Central memory CD8-positive, alpha-beta T cell (primary cell): ENCODE results near the gene RUNDC3A.
"Not testable (repeated sequence)": the region's sequence is repeated elsewhere in the genome, so short reads cannot be mapped to it uniquely, and the experiment has no call there.

ENCODE experiments used
- ATAC-seq: fragments of 150-1000 bp; cut with Tn5 transposase; replicated peaks from 2 replicates; pipeline ENCODE4 v1.10.0; 2022; ENCODE audit warnings: mild to moderate bottlenecking, moderate FRiP score, moderate number of reproducible peaks; ENCODE audit not compliant: poor library complexity, severe bottlenecking; ENCODE audit errors: extremely low read depth
- DNase-seq, 2 donors: peaks; one replicate each; pipeline ENCODE4 v3.0.0; 2021; ENCODE audit warnings: low spot score in 2 of 2
- H3K27ac Mint-ChIP-seq: one replicate; pipeline ENCODE4 v1.8.0; 2022; ENCODE audit warnings: low read depth, mild to moderate bottlenecking, moderate library complexity, mixed read lengths
- H3K27me3 Mint-ChIP-seq: one replicate; pipeline ENCODE4 v1.8.0; 2022; ENCODE audit warnings: mixed read lengths
- H3K36me3 Mint-ChIP-seq: one replicate; pipeline ENCODE4 v1.8.0; 2022; ENCODE audit warnings: mild to moderate bottlenecking, moderate library complexity, mixed read lengths; ENCODE audit not compliant: insufficient read depth
- H3K4me1 Mint-ChIP-seq: one replicate; pipeline ENCODE4 v1.8.0; 2022; ENCODE audit warnings: mixed read lengths
- H3K4me3 Mint-ChIP-seq: one replicate; pipeline ENCODE4 v1.8.0; 2022; ENCODE audit warnings: mild to moderate bottlenecking, moderate library complexity, mixed read lengths
- H3K9me3 Mint-ChIP-seq: one replicate; pipeline ENCODE4 v1.8.0; 2022; ENCODE audit warnings: mixed read lengths

RUNDC3A gene

GRCh38 chr17:44345454-44346026, 37.1 kb downstream of the RUNDC3A start:
- H3K4me1 Mint-ChIP-seq: peaks cover 26% of the 10 kb centered on the region

DNA sequence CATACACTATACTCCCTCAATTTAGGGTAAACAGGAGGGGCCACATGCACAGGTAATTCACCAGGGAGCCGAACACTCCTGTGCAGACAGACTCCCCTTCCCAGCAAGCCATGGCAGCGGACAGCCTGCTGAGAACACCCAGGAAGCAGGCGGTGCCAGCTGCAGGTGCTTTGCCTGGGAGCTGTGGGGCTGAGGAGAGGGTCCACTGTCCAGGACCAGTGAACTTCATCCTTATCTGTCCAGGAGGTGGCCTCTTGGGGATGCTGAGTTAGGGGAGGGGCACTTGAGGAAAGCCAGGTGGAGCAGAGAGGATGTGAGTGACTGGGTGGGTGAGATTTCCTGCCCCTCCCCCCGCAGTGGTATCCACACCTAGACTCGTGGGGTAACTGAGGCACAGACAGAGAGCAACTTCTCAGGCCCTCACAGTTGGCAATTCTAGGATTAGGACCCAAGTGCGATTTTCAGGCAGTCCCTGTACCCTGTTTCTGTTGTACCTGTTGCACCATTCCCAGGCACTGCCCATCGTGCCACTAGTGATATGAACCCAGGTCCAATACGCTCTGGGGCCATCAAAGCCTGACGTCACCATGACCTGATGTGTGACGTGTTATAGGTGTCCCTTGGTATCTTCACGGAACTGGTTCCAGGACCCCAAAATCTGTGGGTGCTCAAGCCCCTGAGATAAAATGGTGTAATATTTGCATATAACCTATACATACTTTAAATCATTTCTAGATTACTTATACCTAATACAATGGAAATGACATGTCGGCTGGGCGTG, 37.9 kb downstream of the RUNDC3A start:
- no peak for DNase-seq
- ATAC-seq: no peak
- no peaks in the 10 kb centered on the region for H3K9me3 Mint-ChIP-seq
- H3K27ac Mint-ChIP-seq: peak overlapping the region; percentile 60
- peaks cover 26% of the 10 kb centered on the region for H3K4me1 Mint-ChIP-seq
- H3K27me3 Mint-ChIP-seq: peaks cover 5% of the 10 kb centered on the region
- peaks cover 4% of the 10 kb centered on the region for H3K36me3 Mint-ChIP-seq
- peak overlapping the region; percentile 91 for H3K4me3 Mint-ChIP-seq

More at GRCh38 chr17:44345454-44346026, 37.1 kb downstream of the RUNDC3A start:
- Mint-ChIP-seq H3K4me3 (peak overlapping the region; percentile 91), H3K27me3 (peaks cover 12% of the 10 kb centered on the region), H3K36me3 (peaks cover 2% of the 10 kb centered on the region), H3K9me3 (no peaks in the 10 kb centered on the region), H3K27ac (peak overlapping the region; percentile 60)
- ATAC-seq: peak; percentile 50
- DNase-seq: no peak

GRCh38 chr17:44347206-44348055, 39.0 kb downstream of the RUNDC3A start:
- H3K36me3 Mint-ChIP-seq, ATAC-seq, H3K27me3 Mint-ChIP-seq, DNase-seq, H3K27ac Mint-ChIP-seq, H3K9me3 Mint-ChIP-seq, H3K4me3 Mint-ChIP-seq: not testable (repeated sequence)
- H3K4me1 Mint-ChIP-seq: peaks cover 26% of the 10 kb centered on the region

DNA sequence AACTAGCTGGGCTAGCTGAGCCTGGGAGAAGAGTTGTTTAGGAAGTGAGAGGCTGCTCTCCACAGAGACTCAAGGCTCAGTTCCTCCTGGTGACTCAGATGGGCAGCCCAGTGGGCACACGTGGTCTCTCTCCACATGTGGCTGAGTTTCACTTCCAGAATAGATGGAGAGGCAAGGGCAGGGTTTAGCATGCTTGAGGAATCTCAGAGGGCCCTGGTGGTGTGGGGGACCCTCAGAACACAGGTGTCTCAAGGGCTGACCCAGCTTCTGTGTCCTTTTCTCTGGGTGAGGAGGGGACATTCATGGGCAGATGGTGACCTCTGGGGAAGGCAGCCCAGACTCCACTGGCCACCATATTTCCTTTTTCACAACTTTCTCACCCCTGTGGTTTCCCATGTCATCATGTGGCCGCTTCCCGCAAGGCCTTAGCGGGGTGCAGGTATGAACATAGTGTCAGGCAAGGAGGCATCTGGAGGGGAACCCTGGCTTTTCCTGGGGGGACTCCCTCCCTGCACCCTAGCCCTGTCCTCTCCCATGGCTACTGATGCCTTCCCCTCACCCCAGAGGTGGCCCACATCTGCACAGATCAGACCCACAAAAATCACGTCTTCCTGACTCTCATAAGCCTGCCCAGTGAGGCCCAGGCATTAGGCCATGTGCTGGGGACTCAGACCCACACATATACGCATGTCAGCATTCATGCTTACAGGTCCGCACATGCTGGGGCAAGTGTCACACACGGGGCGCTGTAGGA, 40.0 kb downstream of the RUNDC3A start:
- Mint-ChIP-seq H3K36me3 (peaks cover 9% of the 10 kb centered on the region), H3K27me3 (no peaks in the 10 kb centered on the region), H3K4me3 (no peak overlapping the region), H3K27ac (no peak overlapping the region), H3K9me3 (no peaks in the 10 kb centered on the region), H3K4me1 (peaks cover 31% of the 10 kb centered on the region)
- no peak for ATAC-seq
- no peak for DNase-seq

DNA sequence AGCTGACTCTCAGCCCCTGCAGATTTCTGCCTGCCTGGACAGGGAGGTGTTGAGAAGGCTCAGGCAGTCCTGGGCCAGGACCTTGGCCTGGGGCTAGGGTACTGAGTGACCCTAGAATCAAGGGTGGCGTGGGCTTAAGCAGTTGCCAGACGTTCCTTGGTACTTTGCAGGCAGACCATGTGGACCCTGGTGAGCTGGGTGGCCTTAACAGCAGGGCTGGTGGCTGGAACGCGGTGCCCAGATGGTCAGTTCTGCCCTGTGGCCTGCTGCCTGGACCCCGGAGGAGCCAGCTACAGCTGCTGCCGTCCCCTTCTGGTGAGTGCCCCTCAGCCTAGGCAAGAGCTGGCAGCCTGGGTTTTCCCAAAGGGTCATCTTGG, 40.6 kb downstream of the RUNDC3A start:
- Mint-ChIP-seq H3K4me1 (peaks cover 31% of the 10 kb centered on the region), H3K27ac (no peak overlapping the region)

GRCh38 chr17:44349553-44350070, 41.2 kb downstream of the RUNDC3A start:
- Mint-ChIP-seq H3K9me3 (no peaks in the 10 kb centered on the region), H3K4me3 (no peak overlapping the region), H3K4me1 (peaks cover 29% of the 10 kb centered on the region), H3K36me3 (peaks cover 9% of the 10 kb centered on the region), H3K27ac (no peak overlapping the region), H3K27me3 (no peaks in the 10 kb centered on the region)
- no peak for DNase-seq
- ATAC-seq: no peak

More for the DNA sequence above, 40.6 kb downstream of the RUNDC3A start:
- Mint-ChIP-seq H3K27me3 (no peaks in the 10 kb centered on the region), H3K36me3 (peaks cover 9% of the 10 kb centered on the region), H3K9me3 (no peaks in the 10 kb centered on the region), H3K4me3 (no peak overlapping the region)
- no peak for DNase-seq
- ATAC-seq: no peak

- peaks cover 9% of the 10 kb centered on the region for H3K36me3 Mint-ChIP-seq
- peaks cover 18% of the 10 kb centered on the region for H3K4me1 Mint-ChIP-seq
- H3K4me3 Mint-ChIP-seq: no peak overlapping the region
- no peaks in the 10 kb centered on the region for H3K27me3 Mint-ChIP-seq
- ATAC-seq (peak; percentile 59), DNase-seq (peak; percentile 51 to 60)
- H3K9me3 Mint-ChIP-seq: no peaks in the 10 kb centered on the region
- H3K27ac Mint-ChIP-seq: no peak overlapping the region
Observed at GRCh38 chr17:44350733-44351226, 42.4 kb downstream of the RUNDC3A start.

- DNase-seq: no peak
- Mint-ChIP-seq H3K27ac (no peak overlapping the region), H3K27me3 (no peaks in the 10 kb centered on the region), H3K4me3 (no peak overlapping the region), H3K9me3 (no peaks in the 10 kb centered on the region), H3K36me3 (peaks cover 9% of the 10 kb centered on the region), H3K4me1 (peaks cover 11% of the 10 kb centered on the region)
- ATAC-seq: no peak
Observed at GRCh38 chr17:44351464-44351863, 43.1 kb downstream of the RUNDC3A start.

- DNase-seq: no peak
- peaks cover 9% of the 10 kb centered on the region for H3K36me3 Mint-ChIP-seq
Observed at GRCh38 chr17:44351961-44352827, 43.8 kb downstream of the RUNDC3A start.

DNA sequence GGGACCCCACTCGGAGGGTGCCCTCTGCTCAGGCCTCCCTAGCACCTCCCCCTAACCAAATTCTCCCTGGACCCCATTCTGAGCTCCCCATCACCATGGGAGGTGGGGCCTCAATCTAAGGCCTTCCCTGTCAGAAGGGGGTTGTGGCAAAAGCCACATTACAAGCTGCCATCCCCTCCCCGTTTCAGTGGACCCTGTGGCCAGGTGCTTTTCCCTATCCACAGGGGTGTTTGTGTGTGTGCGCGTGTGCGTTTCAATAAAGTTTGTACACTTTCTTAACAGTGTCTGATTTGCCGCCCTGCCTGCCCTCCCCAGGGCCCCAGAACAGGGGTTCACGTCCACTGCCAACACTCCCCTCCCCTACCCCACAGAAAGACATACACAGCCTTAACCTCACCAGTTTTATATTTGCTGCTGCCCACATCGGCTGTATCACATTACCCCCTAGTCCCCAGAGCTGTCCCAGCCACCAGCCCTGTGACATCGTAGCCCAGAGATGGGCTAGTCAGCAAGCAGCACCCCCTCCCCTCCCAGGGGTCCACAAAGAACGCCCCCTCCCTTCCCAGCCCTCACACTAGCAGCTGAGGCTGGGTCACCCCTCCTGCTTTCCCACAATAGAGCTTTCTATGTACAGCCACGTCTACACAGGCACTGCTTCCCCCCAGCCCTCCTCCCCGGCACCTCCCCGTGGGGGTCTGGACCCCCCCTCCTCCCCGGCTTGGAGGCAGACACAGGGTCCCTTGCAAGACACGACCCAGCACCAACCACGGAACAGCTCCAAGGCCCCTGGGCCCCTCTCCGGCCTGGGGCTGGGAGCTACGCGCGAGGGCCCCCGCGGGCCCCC, 44.6 kb downstream of the RUNDC3A start:
- DNase-seq (no peak), ATAC-seq (no peak)
- H3K4me3 Mint-ChIP-seq: peak overlapping the region; percentile 56
- no peaks in the 10 kb centered on the region for H3K9me3 Mint-ChIP-seq
- H3K36me3 Mint-ChIP-seq: peaks cover 8% of the 10 kb centered on the region
- H3K27me3 Mint-ChIP-seq: no peaks in the 10 kb centered on the region
- H3K4me1 Mint-ChIP-seq: peaks cover 11% of the 10 kb centered on the region
- no peak overlapping the region for H3K27ac Mint-ChIP-seq

More at GRCh38 chr17:44351961-44352827, 43.8 kb downstream of the RUNDC3A start:
- Mint-ChIP-seq H3K9me3 (no peaks in the 10 kb centered on the region), H3K4me3 (no peak overlapping the region), H3K4me1 (peaks cover 11% of the 10 kb centered on the region), H3K27me3 (no peaks in the 10 kb centered on the region), H3K27ac (no peak overlapping the region)
- no peak for ATAC-seq
